GM12872 (cell line): Measurements from ENCODE around the gene BTBD6.

Source experiments
- CTCF ChIP-seq: IDR thresholded peaks from 3 replicates; pipeline ENCODE4 v1.5.1; 2011; ENCODE audit warnings: low read depth, mild to moderate bottlenecking, low read length, moderate library complexity; ENCODE audit not compliant: insufficient read depth

The BTBD6 gene

GRCh38 chr14:105207996-105208737, 40.2 kb upstream of the BTBD6 start:
- TF ChIP-seq CTCF: no peak

GRCh38 chr14:105208738-105209075, 39.6 kb upstream of the BTBD6 start:
- TF ChIP-seq CTCF: no peak

- no peak for TF ChIP-seq CTCF
These were observed 39.2 kb upstream of the BTBD6 start for GRCh38 chr14:105209091-105209490.

- no peak for TF ChIP-seq CTCF
These were observed 38.7 kb upstream of the BTBD6 start for GRCh38 chr14:105209646-105210045.

GRCh38 chr14:105210266-105211025, 37.9 kb upstream of the BTBD6 start:
- TF ChIP-seq CTCF: no peak

- no peak for TF ChIP-seq CTCF
These were observed 37.1 kb upstream of the BTBD6 start for GRCh38 chr14:105211086-105211757.

- no peak for TF ChIP-seq CTCF
These were observed 36.6 kb upstream of the BTBD6 start for GRCh38 chr14:105211758-105212089.
